ENCODE measurements around the gene MAML1.

- TF ChIP-seq, protein P1, sequence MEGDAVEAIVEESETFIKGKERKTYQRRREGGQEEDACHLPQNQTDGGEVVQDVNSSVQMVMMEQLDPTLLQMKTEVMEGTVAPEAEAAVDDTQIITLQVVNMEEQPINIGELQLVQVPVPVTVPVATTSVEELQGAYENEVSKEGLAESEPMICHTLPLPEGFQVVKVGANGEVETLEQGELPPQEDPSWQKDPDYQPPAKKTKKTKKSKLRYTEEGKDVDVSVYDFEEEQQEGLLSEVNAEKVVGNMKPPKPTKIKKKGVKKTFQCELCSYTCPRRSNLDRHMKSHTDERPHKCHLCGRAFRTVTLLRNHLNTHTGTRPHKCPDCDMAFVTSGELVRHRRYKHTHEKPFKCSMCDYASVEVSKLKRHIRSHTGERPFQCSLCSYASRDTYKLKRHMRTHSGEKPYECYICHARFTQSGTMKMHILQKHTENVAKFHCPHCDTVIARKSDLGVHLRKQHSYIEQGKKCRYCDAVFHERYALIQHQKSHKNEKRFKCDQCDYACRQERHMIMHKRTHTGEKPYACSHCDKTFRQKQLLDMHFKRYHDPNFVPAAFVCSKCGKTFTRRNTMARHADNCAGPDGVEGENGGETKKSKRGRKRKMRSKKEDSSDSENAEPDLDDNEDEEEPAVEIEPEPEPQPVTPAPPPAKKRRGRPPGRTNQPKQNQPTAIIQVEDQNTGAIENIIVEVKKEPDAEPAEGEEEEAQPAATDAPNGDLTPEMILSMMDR (IDR thresholded peaks at IDR 0.05) = no peak
- TF ChIP-seq POLR2A (IDR thresholded peaks at IDR 0.05) = no peak
These were observed 84.3 kb downstream of the MAML1 start for GRCh38 chr5:179816796-179817469.
